ENCODE results near the gene APOBR. TPM values are rescaled to one million over a fixed set of nuclear protein-coding genes. Genes with fewer than 3 reads are reported as not detected.
A peak's percentile ranks its signal among the peaks of the same experiment; 100 is the strongest.

Gene APOBR
- total and polyA plus RNA-seq, 9 of the 15 experiments (the other 6 are each of a cell fraction or from before 2014, with no cell fraction given) = 0.08 to 6.1 (median 2.8) TPM; not detected in 1

- TF ChIP-seq CUX1 (CRISPR knock-in tag; IDR thresholded peaks at IDR 0.05) (0 out of 2 replicates have a peak, but pooled peaks have one; percentile 17), ZNF347 (CRISPR knock-in tag; IDR thresholded peaks at IDR 0.05; ENCODE audit: low read depth) (no peak), RNF2 (IDR thresholded peaks at IDR 0.05) (0 out of 2 replicates have a peak, but pooled peaks have one; percentile 37), PYGO2 (tag; IDR thresholded peaks at IDR 0.05) (no peak), SNAPC5 (CRISPR knock-in tag; IDR thresholded peaks at IDR 0.05) (no peak), CREBBP (IDR thresholded peaks at IDR 0.05; ENCODE audit: low read depth, low read length) (no peak), MED1 (CRISPR knock-in tag; IDR thresholded peaks at IDR 0.05; ENCODE audit: borderline replicate concordance) (no peak), PATZ1 (CRISPR knock-in tag; IDR thresholded peaks at IDR 0.05; ENCODE audit: borderline replicate concordance) (no peak), ZNF12 (CRISPR knock-in tag; IDR thresholded peaks at IDR 0.05) (0 out of 2 replicates have a peak, but pooled peaks have one; percentile 78), ATF7 (IDR thresholded peaks at IDR 0.05) (no peak), PKNOX1 (IDR thresholded peaks at IDR 0.05) (no peak), SREBF1 (IDR thresholded peaks at IDR 0.05; ENCODE audit: borderline replicate concordance, low read depth, low read length) (no peak), HINFP (tag; conservative IDR thresholded peaks at IDR 0.05; ENCODE audit: low read depth) (no peak), ZNF146 (CRISPR knock-in tag; IDR thresholded peaks at IDR 0.05; ENCODE audit: unreplicated experiment) (no peak), ZNF282 (CRISPR knock-in tag; IDR thresholded peaks at IDR 0.05) (no peak), HBP1 (CRISPR knock-in tag; IDR thresholded peaks at IDR 0.05) (no peak)
Observed at GRCh38 chr16:28491230-28491969, 3.0 kb upstream of the APOBR start (continued).
